NCI-H1436 treated with DMSO at 0.1 percent for 48 hours (cell line): ENCODE measurements around the gene KTI12.
"Not testable (repeated sequence)": the region's sequence is repeated elsewhere in the genome, so short reads cannot be mapped to it uniquely, and the experiment has no call there.

Source experiments
- DNase-seq: peaks from one replicate; lab custom pipeline; 2025; lab: John Stamatoyannopoulos, UW

The KTI12 gene

DNA sequence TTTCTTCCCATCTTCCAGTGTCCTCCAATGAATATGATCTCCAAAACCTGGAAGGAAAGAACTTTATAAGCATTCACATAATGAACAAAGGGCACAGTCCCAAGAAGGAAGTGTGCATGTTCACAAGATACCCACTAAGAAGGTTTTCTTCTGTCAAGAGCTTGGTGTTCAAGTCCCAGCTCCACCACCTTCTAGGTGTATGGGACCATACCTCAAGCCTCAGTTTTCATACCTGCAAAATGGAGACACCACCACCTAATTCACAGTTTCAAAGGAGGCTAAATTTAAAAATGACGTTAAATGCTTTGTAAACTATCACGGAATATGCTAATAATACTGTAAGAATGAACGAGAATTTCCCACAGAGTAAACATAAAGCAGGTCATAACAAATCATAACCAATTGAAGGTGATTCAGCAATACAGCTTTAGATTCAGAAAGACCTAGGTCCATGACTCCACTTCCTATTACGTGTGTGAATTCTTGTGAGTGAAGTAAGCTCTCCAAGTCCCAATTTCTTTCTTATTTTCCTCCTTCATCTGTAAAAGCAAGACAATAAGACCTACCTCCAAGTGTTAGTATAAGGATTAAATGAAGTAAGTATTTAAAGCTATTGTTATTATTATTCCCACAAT lies 8.1 kb upstream of the KTI12 start:
- no peak for DNase-seq

DNA sequence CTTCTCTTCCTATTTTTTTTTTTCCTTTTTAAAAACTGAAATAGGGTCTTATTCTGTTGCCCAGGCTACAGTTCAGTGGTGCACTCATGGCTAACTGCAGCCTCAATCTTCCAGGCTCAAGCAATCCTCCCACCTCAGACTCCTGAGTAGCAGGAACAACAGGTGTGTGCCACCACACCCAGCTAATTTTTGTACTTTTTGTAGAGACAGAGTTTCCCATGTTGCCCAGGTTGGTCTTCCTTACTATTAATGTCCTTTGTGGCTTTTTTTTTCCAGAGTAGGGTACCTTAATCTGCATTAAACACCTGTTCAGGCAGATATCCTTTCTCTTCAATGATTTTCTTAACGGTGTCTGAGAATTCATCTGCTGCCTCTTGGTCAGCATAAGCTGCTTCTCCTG lies 4.3 kb upstream of the KTI12 start:
- DNase-seq, result no peak

DNA sequence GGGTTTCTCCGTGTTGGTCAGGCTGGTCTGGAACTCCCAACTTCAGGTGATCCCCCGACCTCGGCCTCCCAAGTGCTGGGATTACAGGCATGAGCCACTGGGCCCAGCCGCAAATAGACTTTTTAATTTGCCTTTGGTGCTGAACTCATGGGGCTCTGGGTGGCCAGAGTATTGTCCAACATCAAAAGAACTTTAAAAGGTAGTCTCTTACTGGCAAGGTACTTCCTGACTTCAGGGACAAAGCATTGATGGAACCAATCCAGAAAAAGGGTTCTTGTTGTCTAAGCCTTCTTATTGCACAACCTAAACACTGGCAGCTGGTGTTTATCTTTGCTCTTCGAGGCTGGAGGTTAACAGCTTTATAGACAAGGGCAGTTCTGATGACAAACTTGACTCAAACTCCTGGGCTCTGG lies 3.8 kb upstream of the KTI12 start:
- no peak for DNase-seq

DNA sequence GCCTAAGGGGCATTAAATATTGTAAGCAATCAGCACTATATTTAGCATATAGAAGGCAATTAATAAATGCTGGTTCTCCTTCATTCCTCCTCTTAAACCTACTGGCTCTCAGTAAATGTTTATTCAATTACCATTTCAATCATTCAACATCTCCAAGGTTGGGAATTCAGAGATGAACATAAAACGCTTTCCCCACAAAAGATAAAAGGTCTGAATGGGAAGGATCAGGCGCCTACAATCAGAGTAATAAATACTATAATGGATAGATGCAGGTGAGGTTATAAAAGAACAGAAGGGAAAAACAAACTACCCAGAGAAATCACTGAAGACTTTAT lies 407 bp upstream of the KTI12 start:
- no peak for DNase-seq

GRCh38 chr1:52032785-52033131 lies 852 bp downstream of the KTI12 start:
- DNase-seq, result no peak

- no peak for DNase-seq
Observed at GRCh38 chr1:52032124-52032784, 1.4 kb downstream of the KTI12 start.

DNA sequence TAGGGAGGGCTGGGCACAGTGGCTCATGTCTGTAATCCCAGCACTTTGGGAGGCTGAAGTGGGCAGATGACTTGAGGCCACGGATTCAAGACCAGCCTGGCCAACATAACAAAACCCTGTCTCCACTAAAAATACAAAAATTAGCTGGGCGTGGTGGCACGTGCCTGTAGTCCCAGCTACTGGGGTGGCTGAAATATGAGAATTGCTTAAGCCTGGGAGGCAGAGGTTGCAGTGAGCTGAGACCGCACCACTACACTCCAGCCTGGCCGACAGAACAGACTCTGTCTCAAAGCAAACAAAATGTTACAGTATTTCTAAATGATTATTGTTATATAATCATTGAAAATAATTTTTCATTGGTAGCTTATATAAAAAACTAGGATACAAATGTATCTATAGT lies 4.8 kb downstream of the KTI12 start:
- not testable (repeated sequence) for DNase-seq

- no peak for DNase-seq
Observed at GRCh38 chr1:52028328-52028727, 5.3 kb downstream of the KTI12 start.

- DNase-seq, result no peak
Observed at GRCh38 chr1:52026278-52026677, 7.3 kb downstream of the KTI12 start.

GRCh38 chr1:52022133-52022532 lies 11.5 kb downstream of the KTI12 start:
- DNase-seq, result no peak

GRCh38 chr1:52008071-52008809 lies 25.4 kb downstream of the KTI12 start:
- DNase-seq, result no peak

GRCh38 chr1:52007215-52008002 lies 26.2 kb downstream of the KTI12 start:
- no peak for DNase-seq

DNA sequence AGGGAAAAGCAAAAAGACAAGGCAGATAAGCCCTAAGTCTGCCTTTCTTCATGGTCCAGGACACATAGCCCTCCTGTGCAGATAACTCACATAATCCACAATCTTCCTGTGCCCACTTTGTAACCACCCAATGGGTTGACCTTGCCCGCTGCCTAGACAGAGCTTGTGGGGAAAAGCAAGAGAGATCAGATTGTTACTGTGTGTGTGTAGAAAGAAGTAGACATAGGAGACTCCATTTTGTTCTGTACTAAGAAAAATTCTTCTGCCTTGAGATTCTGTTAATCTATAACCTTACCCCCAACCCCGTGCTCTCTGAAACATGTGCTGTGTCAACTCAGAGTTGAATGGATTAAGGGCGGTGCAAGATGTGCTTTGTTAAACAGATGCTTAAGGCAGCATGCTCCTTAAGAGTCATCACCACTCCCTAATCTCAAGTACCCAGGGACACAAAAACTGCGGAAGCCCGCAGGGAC lies 27.5 kb downstream of the KTI12 start:
- DNase-seq, result not testable (repeated sequence)

DNA sequence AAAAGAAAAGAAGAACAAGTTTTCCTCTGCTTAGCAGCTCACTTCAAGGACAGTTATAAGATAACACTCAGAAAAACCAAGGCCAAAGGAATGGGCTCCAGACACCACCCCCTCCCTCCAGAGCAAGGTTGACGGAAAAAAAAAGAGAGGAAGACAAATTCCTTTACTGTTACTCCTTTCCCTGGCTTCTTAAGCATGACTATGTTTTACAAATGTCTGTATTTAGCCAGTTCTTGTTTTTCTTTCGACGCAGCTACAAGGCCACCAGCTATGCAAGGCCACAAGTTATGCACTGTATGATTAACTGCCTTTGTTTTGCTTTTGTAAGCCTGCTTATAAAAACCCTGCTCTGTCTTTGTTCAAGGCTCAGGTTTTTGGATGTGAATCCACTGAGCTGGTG lies 28.1 kb downstream of the KTI12 start:
- DNase-seq, result not testable (repeated sequence)

GRCh38 chr1:52003877-52004276 lies 29.7 kb downstream of the KTI12 start:
- DNase-seq, result no peak

GRCh38 chr1:52002038-52002917 lies 31.3 kb downstream of the KTI12 start:
- DNase-seq, result peak; percentile 63

DNA sequence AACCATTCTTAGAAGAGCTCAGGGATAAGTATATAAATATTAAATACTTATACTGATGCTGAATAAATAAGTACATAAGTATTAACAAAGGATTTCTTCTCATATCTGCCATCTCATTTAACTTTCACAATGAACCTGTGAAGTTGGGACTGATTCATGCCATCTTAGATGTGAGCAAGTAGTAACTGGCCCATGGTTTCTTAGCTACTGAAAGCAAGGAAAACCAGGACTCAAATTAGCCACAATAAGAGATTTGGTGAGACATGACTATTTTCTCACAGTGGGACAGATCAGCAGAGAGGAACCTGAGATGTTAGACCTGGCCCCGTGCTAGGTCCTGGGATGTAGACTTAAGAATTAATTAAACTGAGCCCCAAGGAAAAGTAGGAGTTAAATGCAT lies 34.9 kb downstream of the KTI12 start:
- DNase-seq, result no peak

- DNase-seq, result no peak
Observed at GRCh38 chr1:51997974-51998382, 35.6 kb downstream of the KTI12 start.

GRCh38 chr1:51990478-51990965 lies 43.1 kb downstream of the KTI12 start, which contains the start of gene RAB3B:
TSS of gene RAB3B (minus strand) at chr1:51990700. CDS start at chr1:51977117, 13,583 bp downstream.
- peak; percentile 47 for DNase-seq

GRCh38 chr1:51989582-51990477 lies 43.8 kb downstream of the KTI12 start:
- no peak for DNase-seq
